GM12878 (cell line): Measurements from ENCODE around the gene SYT10. TPM values are rescaled to one million over a fixed set of nuclear protein-coding genes. Genes with fewer than 3 reads are reported as not detected.

Experiments used
- ATAC-seq: fragments of 200-7000 bp; cut with Tn5 transposase; 3 replicates; pipeline ENCODE4 v1.9.1; 2020; ENCODE audit warnings: mild to moderate bottlenecking, moderate library complexity
- BruUV-seq: library from RNA; stranded (reverse); fragments of 400-500 nt; replicated peaks from 2 replicates; lab custom pipeline; 2021; lab: Mats Ljungman, UMichigan
- CTCF ChIA-PET: fragments of 300-600 bp; sonication (Branson Sonifier 250); formaldehyde crosslinking; extraction: SDS; loops from one replicate; lab custom pipeline; 2021; ENCODE audit warnings: inconsistent platforms; lab: Yijun Ruan, JAX
- POLR2A ChIA-PET: fragments of 350-600 bp; formaldehyde crosslinking; extraction: SDS; loops from one replicate; lab custom pipeline; 2021; ENCODE audit warnings: inconsistent platforms; lab: Charles Lee
- RAD21 ChIA-PET: fragments of 300-600 bp; sonication (Branson Sonifier 250); formaldehyde crosslinking; loops from one replicate; lab custom pipeline; 2023; ENCODE audit warnings: antibody characterized with exemption; ENCODE audit not compliant: unreplicated experiment; lab: Charles Lee
- SMC1A ChIA-PET: fragments of 300-600 bp; sonication (Branson Sonifier 250); formaldehyde crosslinking; loops from one replicate; lab custom pipeline; 2023; ENCODE audit not compliant: unreplicated experiment, uncharacterized antibody; lab: Charles Lee
- DNase-seq: peaks from one replicate; pipeline ENCODE4 v3.0.0-alpha.2; 2011; ENCODE audit warnings: low read depth, low spot score
- FAIRE-seq: peaks from 3 replicates; lab custom pipeline; 2011; peaks lifted over from hg19 to GRCh38; lab: Jason Lieb, UNC
- H2AFZ ChIP-seq: 2 replicates; pipeline ENCODE4 v1.6.0; 2011; ENCODE audit warnings: low read depth, low read length, control low read depth; ENCODE audit not compliant: control insufficient read depth
- H3K27ac ChIP-seq: 2 replicates; pipeline ENCODE4 v1.5.1; 2011; ENCODE audit warnings: control low read depth; ENCODE audit not compliant: control insufficient read depth, insufficient read depth
- H3K27me3 ChIP-seq, 2 experiments: replicated peaks in 1 of 2; 2 replicates each; pipeline versions ENCODE4 v1.6.0 to v1.6.1; 2011; ENCODE audit warnings: low read length in 1 of 2; ENCODE audit not compliant: control insufficient read depth in 2 of 2, insufficient read depth in 2 of 2
- H3K36me3 ChIP-seq, 2 experiments: 2 replicates each; pipeline ENCODE4 v1.5.1; 2011; ENCODE audit warnings: low read length in 1 of 2; ENCODE audit not compliant: control insufficient read depth in 2 of 2, insufficient read depth in 2 of 2
- H3K4me1 ChIP-seq: 2 replicates; pipeline ENCODE4 v1.6.1; 2011; ENCODE audit warnings: mild to moderate bottlenecking, low read length, moderate library complexity, mixed read lengths; ENCODE audit not compliant: control insufficient read depth, insufficient read depth
- H3K4me2 ChIP-seq: 2 replicates; pipeline ENCODE4 v1.6.0; 2011; ENCODE audit warnings: control low read depth; ENCODE audit not compliant: control insufficient read depth, insufficient read depth
- H3K4me3 ChIP-seq: fragments of 200-600 bp; sonication (generic); 2 replicates; pipeline ENCODE4 v1.5.1; 2016
- H3K79me2 ChIP-seq: 2 replicates; pipeline ENCODE4 v1.6.0; 2011; ENCODE audit warnings: low read length; ENCODE audit not compliant: control insufficient read depth, insufficient read depth
- H3K9ac ChIP-seq: 2 replicates; pipeline ENCODE4 v1.8.0; 2011; ENCODE audit warnings: low read length, control low read depth, mixed read lengths; ENCODE audit not compliant: control insufficient read depth, insufficient read depth
- H3K9me3 ChIP-seq: replicated peaks from 3 replicates; pipeline ENCODE4 v1.5.1; 2011; ENCODE audit warnings: mild to moderate bottlenecking, low read length; ENCODE audit not compliant: control insufficient read depth, insufficient read depth
- H4K20me1 ChIP-seq: 2 replicates; pipeline ENCODE4 v1.6.0; 2011; ENCODE audit not compliant: control insufficient read depth, insufficient read depth
- ATF7 ChIP-seq: fragments of 450-650 bp; IDR thresholded peaks from 2 replicates; pipeline ENCODE4 v1.6.1; 2016; ENCODE audit warnings: low read depth, mild to moderate bottlenecking
- BACH1 ChIP-seq: fragments of 450-650 bp; IDR thresholded peaks from 2 replicates; pipeline ENCODE4 v1.6.1; 2017; ENCODE audit warnings: mild to moderate bottlenecking, borderline replicate concordance
- CTCF ChIP-seq, 3 experiments: IDR thresholded peaks in 2 of 3; conservative IDR thresholded peaks in 1 of 3; 2 replicates each; pipeline ENCODE4 v1.5.1; 2011; ENCODE audit warnings: low read depth in 3 of 3, low read length in 3 of 3, mild to moderate bottlenecking in 3 of 3, control low read depth in 2 of 3, moderate library complexity in 2 of 3, inconsistent platforms in 1 of 3, mixed read lengths in 1 of 3; ENCODE audit not compliant: control insufficient read depth in 2 of 3, insufficient read depth in 1 of 3; ENCODE audit errors: extremely low read depth in 1 of 3
- E4F1 ChIP-seq: fragments of 450-650 bp; IDR thresholded peaks from 2 replicates; pipeline ENCODE4 v1.6.1; 2018; ENCODE audit warnings: borderline replicate concordance, mild to moderate bottlenecking; ENCODE audit not compliant: partially characterized antibody
- GATAD2B ChIP-seq: fragments of 450-650 bp; conservative IDR thresholded peaks from 2 replicates; pipeline ENCODE4 v1.6.1; 2017; ENCODE audit warnings: low read depth, mild to moderate bottlenecking, moderate library complexity
- KLF5 ChIP-seq: fragments of 450-650 bp; IDR thresholded peaks from 2 replicates; pipeline ENCODE4 v1.6.1; 2014; ENCODE audit warnings: mild to moderate bottlenecking; ENCODE audit not compliant: partially characterized antibody
- MEF2A ChIP-seq: IDR thresholded peaks from 2 replicates; pipeline ENCODE4 v1.6.1; 2011; ENCODE audit warnings: low read depth, mild to moderate bottlenecking, low read length, moderate library complexity; ENCODE audit not compliant: insufficient read depth
- MEF2B ChIP-seq: fragments of 450-650 bp; IDR thresholded peaks from 2 replicates; pipeline ENCODE4 v1.6.1; 2018; ENCODE audit warnings: mild to moderate bottlenecking, moderate library complexity; ENCODE audit not compliant: partially characterized antibody, poor library complexity, severe bottlenecking
- RB1 ChIP-seq: fragments of 450-650 bp; formaldehyde crosslinking; IDR thresholded peaks from 2 replicates; pipeline ENCODE4 v1.6.1; 2017; ENCODE audit warnings: mild to moderate bottlenecking, borderline replicate concordance
- SMC3 ChIP-seq: IDR thresholded peaks from 2 replicates; pipeline ENCODE4 v1.6.1; 2011; ENCODE audit warnings: low read length, improper control_type of control experiment, borderline replicate concordance
- TAF1 ChIP-seq: IDR thresholded peaks from 2 replicates; pipeline ENCODE4 v1.6.1; 2011; ENCODE audit warnings: mild to moderate bottlenecking, low read depth, low read length, borderline replicate concordance
- TARDBP ChIP-seq: IDR thresholded peaks from 2 replicates; pipeline ENCODE4 v1.6.1; 2016; ENCODE audit warnings: borderline replicate concordance
- YY1 ChIP-seq: IDR thresholded peaks from 2 replicates; pipeline ENCODE4 v1.6.1; 2011; ENCODE audit warnings: low read depth, mild to moderate bottlenecking, low read length
- ZNF217 ChIP-seq: fragments of 450-650 bp; IDR thresholded peaks from 2 replicates; pipeline ENCODE4 v1.6.1; 2017; ENCODE audit warnings: antibody characterized with exemption, mild to moderate bottlenecking
- ZZZ3 ChIP-seq: IDR thresholded peaks from 2 replicates; pipeline ENCODE4 v1.6.1; 2011; ENCODE audit warnings: low read depth; ENCODE audit not compliant: control insufficient read depth, insufficient read length
- WGBS: methylation state at CpG from one replicate; pipeline ENCODE4 v1.1.6; 2016; ENCODE audit warnings: low lambda C conversion rate; ENCODE audit not compliant: insufficient replicate concordance, insufficient coverage; ENCODE audit errors: missing lambda C conversion rate; 5-methylcytosine and 5-hydroxymethylcytosine counted together
- in situ Hi-C: fragments of 300-500 bp; cut with MboI; formaldehyde crosslinking; loops from 9 replicates; pipeline ENCODE4 v1.14.3; 2018; ENCODE audit warnings: mixed read lengths
- intact Hi-C: fragments of 100-400 bp; cut with micrococcal nuclease; formaldehyde crosslinking; loops from one replicate; pipeline ENCODE4 v1.14.2; 2022; ENCODE audit not compliant: unreplicated experiment
- polyA plus RNA-seq, 11 experiments: library from polyadenylated mRNA; depleted of rRNA in 4 of 11; unstranded in 6 of 11; stranded (reverse) in 5 of 11; fragments of >200 nt; fragmentation: Nextera tagmentation in 4 of 11; fragmentation: Illumina TruSeq in 1 of 11; extraction: Ambion mirVana in 4 of 11; extraction: Trizol in 1 of 11; gene quantifications; 1 replicate in 1 of 11; 2 replicates in 10 of 11; pipeline versions ENCODE4 v1.2.1 to v1.2.3, GENCODE V29; 2011 to 2016; ENCODE audit warnings: inconsistent platforms in 2 of 11, missing spikeins in 2 of 11, low read depth in 1 of 11
- total RNA-seq, 4 experiments: library from RNA; depleted of rRNA in 3 of 4; stranded (reverse); fragments of >200 nt in 3 of 4; fragmentation: Illumina TruSeq in 1 of 4; extraction: Trizol in 1 of 4; gene quantifications; 2 replicates each; pipeline versions ENCODE4 v1.2.1 to v1.2.3, GENCODE V29; 2013 to 2021

SYT10 gene
- total and polyA plus RNA-seq, 10 of the 15 experiments (the other 5 are each of a cell fraction or from before 2014, with no cell fraction given), result 0.05 TPM; not detected in 9

GRCh38 chr12:33484161-33484560 is 44.5 kb upstream of the SYT10 start:
- intact Hi-C loops, result no loop called here
- no peaks in the 10 kb centered on the region for H3K9me3 ChIP-seq
- POLR2A ChIA-PET, result no interaction called here
- ATAC-seq (no peak), FAIRE-seq (no peak), DNase-seq (no peak)
- H2AFZ ChIP-seq, result no peak overlapping the region
- no peak overlapping the region for H3K4me3 ChIP-seq
- in situ Hi-C loops, result no loop called here
- BruUV-seq, result no TSS peak
- 0% methylated on average over 1 of the region's 1 CpG for WGBS
- TF ChIP-seq MEF2B, result no peak
- no peak for TF ChIP-seq TAF1
- no peak for TF ChIP-seq ZNF217
- no peak for TF ChIP-seq BACH1
- TF ChIP-seq GATAD2B, result no peak
- TF ChIP-seq KLF5, result no peak
- no peak for TF ChIP-seq E4F1
- no peak for TF ChIP-seq RB1
- TF ChIP-seq YY1, result no peak
- TF ChIP-seq MEF2A, result no peak
- no peak for TF ChIP-seq CTCF (IDR thresholded peaks at IDR 0.05 in 2 of 3, conservative IDR thresholded peaks at IDR 0.05 in 1 of 3; ENCODE audit: control insufficient read depth in 2 of 3, extremely low read depth in 1 of 3, insufficient read depth in 1 of 3, low read depth in 3 of 3, low read length in 3 of 3)
- TF ChIP-seq TARDBP, result no peak
- TF ChIP-seq ZZZ3, result no peak
- TF ChIP-seq SMC3, result no peak
- no peak for TF ChIP-seq ATF7
- H3K4me1 ChIP-seq, result no peaks in the 10 kb centered on the region
- H3K27me3 ChIP-seq, result no peaks in the 10 kb centered on the region
- H3K36me3 ChIP-seq, result no peaks in the 10 kb centered on the region
- RAD21 ChIA-PET, result no interaction called here
- no peak overlapping the region for H3K9ac ChIP-seq
- no peak overlapping the region for H3K27ac ChIP-seq
- no peaks in the 10 kb centered on the region for H3K79me2 ChIP-seq
- no peak overlapping the region for H3K4me2 ChIP-seq
- CTCF ChIA-PET, result no interaction called here
- SMC1A ChIA-PET, result no interaction called here
- no peaks in the 10 kb centered on the region for H4K20me1 ChIP-seq
